Keratinocyte (primary cell): ENCODE results near the gene ITGB3.

ENCODE experiments used
- CTCF ChIP-seq, 3 experiments: IDR thresholded peaks in 1 of 3; conservative IDR thresholded peaks in 1 of 3; optimal IDR thresholded peaks in 1 of 3; 2 replicates in 2 of 3; 3 replicates in 1 of 3; pipeline versions ENCODE3 to v1.5.1; 2011; ENCODE audit warnings: low read length in 3 of 3, mild to moderate bottlenecking in 3 of 3, moderate library complexity in 2 of 3, control low read depth in 1 of 3, inconsistent platforms in 1 of 3; ENCODE audit not compliant: insufficient read depth in 2 of 3; ENCODE audit errors: extremely low read depth in 1 of 3
- EZH2 ChIP-seq: IDR thresholded peaks from one replicate; pipeline ENCODE4 v1.6.1; 2012; ENCODE audit warnings: inconsistent platforms, mild to moderate bottlenecking, low read length, moderate library complexity

- TF ChIP-seq CTCF (optimal IDR thresholded peaks at IDR 0.05 in 1 of 3, IDR thresholded peaks at IDR 0.05 in 1 of 3, conservative IDR thresholded peaks at IDR 0.05 in 1 of 3; ENCODE audit: extremely low read depth in 1 of 3, insufficient read depth in 2 of 3, low read length in 3 of 3) (no peak), EZH2 (no peak)
Observed at GRCh38 chr17:47287068-47287467, 33.4 kb downstream of the ITGB3 start.
